Measurements from ENCODE around the gene EEF2KMT. TPM values are rescaled to one million over a fixed set of nuclear protein-coding genes. Genes with fewer than 3 reads are reported as not detected.

EEF2KMT gene
- total RNA-seq, 1 experiment from 2014 or later, result 24.4 TPM

DNA sequence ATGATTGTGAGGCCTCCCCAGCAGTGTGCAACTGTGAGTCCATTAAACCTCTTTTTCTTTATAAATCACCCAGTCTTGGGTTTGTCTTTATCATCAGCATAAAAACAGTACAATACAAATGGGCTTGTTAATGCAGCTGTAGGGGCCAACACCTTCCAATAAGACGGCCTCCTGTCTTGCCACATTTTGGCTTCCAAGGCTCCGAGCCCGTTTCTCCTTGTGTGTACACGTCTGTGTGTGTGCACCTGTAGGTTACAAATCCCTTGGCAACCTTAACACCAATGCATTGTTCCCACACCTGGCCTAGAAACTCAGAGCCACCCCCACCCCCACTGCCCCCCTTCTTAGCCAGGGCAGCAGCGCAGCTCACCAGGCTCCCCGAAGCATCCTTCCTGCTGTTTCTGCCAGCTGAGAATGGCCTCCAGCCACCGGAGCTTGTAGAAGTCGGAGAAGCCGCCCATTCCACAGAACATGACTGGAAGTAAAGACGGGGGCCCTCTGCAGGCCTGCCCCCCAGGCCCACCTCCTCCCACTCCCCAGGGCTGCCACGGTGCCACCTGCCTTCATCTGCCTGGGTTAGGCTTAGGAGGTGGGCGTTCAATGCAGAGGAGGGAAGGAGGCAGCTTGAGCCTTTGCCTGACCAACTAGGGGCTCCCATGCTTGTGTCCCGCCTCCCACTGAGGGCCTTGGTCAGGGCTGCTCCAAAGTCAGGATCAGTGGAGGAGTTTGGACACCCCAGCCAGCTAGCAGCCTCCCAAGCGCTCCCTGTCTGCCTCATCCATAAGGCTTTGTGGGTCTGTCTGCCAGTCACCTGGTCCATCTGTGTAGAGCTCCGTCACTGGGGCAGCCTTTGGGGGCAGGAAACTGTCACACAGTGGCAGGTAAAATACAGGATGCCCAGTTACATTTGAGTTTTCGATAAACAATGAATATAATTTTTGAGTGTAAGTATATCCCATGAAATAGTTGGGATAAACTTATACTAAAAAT, 42.4 kb downstream of the EEF2KMT start:
- Histone ChIP-seq H3K36me3 (ENCODE audit: control insufficient read depth, insufficient read depth, low read length) (no peaks in the 10 kb centered on the region), H3K9me3 (ENCODE audit: control insufficient read depth, insufficient read depth, low read depth, low read length) (no peaks in the 10 kb centered on the region), H3K27ac (ENCODE audit: low read length) (no peak overlapping the region), H3K4me3 (ENCODE audit: low read depth in 2 of 2, low read length in 2 of 2) (no peak overlapping the region), H3K4me1 (ENCODE audit: control insufficient read depth, insufficient read depth, low read length) (no peaks in the 10 kb centered on the region), H3K27me3 (ENCODE audit: control insufficient read depth, insufficient read depth, low read length) (peaks cover 6% of the 10 kb centered on the region)
- BruUV-seq (replicated peaks), result no TSS peak
- no peak for DNase-seq (ENCODE audit: low read depth, low spot score)
- ATAC-seq, result no peak
- in situ Hi-C loops (cut with HindIII; ENCODE audit: low pct_unique_long_range_greater_than_20kb, low sequenced_read_pairs) (no loop called here), intact Hi-C loops (cut with micrococcal nuclease; ENCODE audit: unreplicated experiment) (no loop called here)
- TF ChIP-seq, protein P1, sequence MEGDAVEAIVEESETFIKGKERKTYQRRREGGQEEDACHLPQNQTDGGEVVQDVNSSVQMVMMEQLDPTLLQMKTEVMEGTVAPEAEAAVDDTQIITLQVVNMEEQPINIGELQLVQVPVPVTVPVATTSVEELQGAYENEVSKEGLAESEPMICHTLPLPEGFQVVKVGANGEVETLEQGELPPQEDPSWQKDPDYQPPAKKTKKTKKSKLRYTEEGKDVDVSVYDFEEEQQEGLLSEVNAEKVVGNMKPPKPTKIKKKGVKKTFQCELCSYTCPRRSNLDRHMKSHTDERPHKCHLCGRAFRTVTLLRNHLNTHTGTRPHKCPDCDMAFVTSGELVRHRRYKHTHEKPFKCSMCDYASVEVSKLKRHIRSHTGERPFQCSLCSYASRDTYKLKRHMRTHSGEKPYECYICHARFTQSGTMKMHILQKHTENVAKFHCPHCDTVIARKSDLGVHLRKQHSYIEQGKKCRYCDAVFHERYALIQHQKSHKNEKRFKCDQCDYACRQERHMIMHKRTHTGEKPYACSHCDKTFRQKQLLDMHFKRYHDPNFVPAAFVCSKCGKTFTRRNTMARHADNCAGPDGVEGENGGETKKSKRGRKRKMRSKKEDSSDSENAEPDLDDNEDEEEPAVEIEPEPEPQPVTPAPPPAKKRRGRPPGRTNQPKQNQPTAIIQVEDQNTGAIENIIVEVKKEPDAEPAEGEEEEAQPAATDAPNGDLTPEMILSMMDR (IDR thresholded peaks at IDR 0.05), result no peak
- TF ChIP-seq SIN3A (IDR thresholded peaks at IDR 0.05; ENCODE audit: borderline replicate concordance, insufficient read depth, low read depth, low read length) (no peak), TCF7L2 (IDR thresholded peaks at IDR 0.05; ENCODE audit: low read depth, low read length) (no peak), REST (IDR thresholded peaks at IDR 0.05; ENCODE audit: insufficient read depth in 1 of 2, low read depth in 2 of 2, low read length in 1 of 2) (no peak), POLR2AphosphoS5 (IDR thresholded peaks at IDR 0.05; ENCODE audit: low read depth, low read length) (no peak)
- POLR2A ChIA-PET, result no interaction called here
- CTCF ChIA-PET, result interaction anchor here (0.5 kb wide), 1 partner anchor 16 kb away, joined by 4 read pairs; no protein-coding TSS in a partner anchor

DNA sequence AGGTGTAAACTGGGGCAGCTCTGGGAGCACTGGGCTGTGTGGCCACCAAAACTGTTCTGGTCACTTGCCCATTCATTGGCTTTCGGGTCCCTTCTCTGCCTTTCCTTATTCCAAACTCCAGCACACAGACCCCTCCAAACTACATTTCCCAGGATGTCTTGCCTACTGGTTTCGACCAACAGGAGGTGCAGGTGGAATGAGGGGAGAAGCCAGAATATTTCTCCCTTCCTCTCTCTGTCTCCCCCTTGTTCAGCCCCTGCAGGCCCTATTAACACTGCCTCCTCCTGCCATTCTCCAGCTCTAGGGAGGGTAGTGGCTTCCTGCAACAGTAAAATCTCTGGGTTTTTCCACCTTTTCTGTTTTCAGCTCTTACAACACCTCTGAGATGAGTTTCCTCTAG, 50.7 kb downstream of the EEF2KMT start:
- H3K4me3 ChIP-seq (ENCODE audit: low read depth in 2 of 2, low read length in 2 of 2), result no peak overlapping the region
- H3K4me1 ChIP-seq (ENCODE audit: control insufficient read depth, insufficient read depth, low read length), result no peaks in the 10 kb centered on the region
- POLR2A ChIA-PET, result no interaction called here

More for the DNA sequence above, 50.7 kb downstream of the EEF2KMT start:
- no peak for TF ChIP-seq TCF7L2 (IDR thresholded peaks at IDR 0.05; ENCODE audit: low read depth, low read length)
- no peak for TF ChIP-seq SIN3A (IDR thresholded peaks at IDR 0.05; ENCODE audit: borderline replicate concordance, insufficient read depth, low read depth, low read length)
- no peak for TF ChIP-seq POLR2AphosphoS5 (IDR thresholded peaks at IDR 0.05; ENCODE audit: low read depth, low read length)
- TF ChIP-seq, protein P1 (IDR thresholded peaks at IDR 0.05), result no peak
- TF ChIP-seq REST (IDR thresholded peaks at IDR 0.05; ENCODE audit: insufficient read depth in 1 of 2, low read depth in 2 of 2, low read length in 1 of 2), result no peak
- CTCF ChIA-PET, result no interaction called here
- no peaks in the 10 kb centered on the region for H3K36me3 ChIP-seq (ENCODE audit: control insufficient read depth, insufficient read depth, low read length)
- peaks cover 13% of the 10 kb centered on the region for H3K27me3 ChIP-seq (ENCODE audit: control insufficient read depth, insufficient read depth, low read length)
- H3K27ac ChIP-seq (ENCODE audit: low read length), result no peak overlapping the region
- no peak for DNase-seq (ENCODE audit: low read depth, low spot score)
- no peak for ATAC-seq
- in situ Hi-C loops (cut with HindIII; ENCODE audit: low pct_unique_long_range_greater_than_20kb, low sequenced_read_pairs) (no loop called here), intact Hi-C loops (cut with micrococcal nuclease; ENCODE audit: unreplicated experiment) (no loop called here)
- H3K9me3 ChIP-seq (ENCODE audit: control insufficient read depth, insufficient read depth, low read depth, low read length), result no peaks in the 10 kb centered on the region
- BruUV-seq (replicated peaks), result no TSS peak

Measured in Panc1 (cell line).